ENCODE measurements around the gene ALDH1L2. TPM values are rescaled to one million over a fixed set of nuclear protein-coding genes. Genes with fewer than 3 reads are reported as not detected.
"Not testable (repeated sequence)": the region's sequence is repeated elsewhere in the genome, so short reads cannot be mapped to it uniquely, and the experiment has no call there.

ALDH1L2 gene
- 11.3 and 13.4 TPM in 2 replicates for total RNA-seq
- polyA plus RNA-seq (2012) = 36.0 TPM

DNA sequence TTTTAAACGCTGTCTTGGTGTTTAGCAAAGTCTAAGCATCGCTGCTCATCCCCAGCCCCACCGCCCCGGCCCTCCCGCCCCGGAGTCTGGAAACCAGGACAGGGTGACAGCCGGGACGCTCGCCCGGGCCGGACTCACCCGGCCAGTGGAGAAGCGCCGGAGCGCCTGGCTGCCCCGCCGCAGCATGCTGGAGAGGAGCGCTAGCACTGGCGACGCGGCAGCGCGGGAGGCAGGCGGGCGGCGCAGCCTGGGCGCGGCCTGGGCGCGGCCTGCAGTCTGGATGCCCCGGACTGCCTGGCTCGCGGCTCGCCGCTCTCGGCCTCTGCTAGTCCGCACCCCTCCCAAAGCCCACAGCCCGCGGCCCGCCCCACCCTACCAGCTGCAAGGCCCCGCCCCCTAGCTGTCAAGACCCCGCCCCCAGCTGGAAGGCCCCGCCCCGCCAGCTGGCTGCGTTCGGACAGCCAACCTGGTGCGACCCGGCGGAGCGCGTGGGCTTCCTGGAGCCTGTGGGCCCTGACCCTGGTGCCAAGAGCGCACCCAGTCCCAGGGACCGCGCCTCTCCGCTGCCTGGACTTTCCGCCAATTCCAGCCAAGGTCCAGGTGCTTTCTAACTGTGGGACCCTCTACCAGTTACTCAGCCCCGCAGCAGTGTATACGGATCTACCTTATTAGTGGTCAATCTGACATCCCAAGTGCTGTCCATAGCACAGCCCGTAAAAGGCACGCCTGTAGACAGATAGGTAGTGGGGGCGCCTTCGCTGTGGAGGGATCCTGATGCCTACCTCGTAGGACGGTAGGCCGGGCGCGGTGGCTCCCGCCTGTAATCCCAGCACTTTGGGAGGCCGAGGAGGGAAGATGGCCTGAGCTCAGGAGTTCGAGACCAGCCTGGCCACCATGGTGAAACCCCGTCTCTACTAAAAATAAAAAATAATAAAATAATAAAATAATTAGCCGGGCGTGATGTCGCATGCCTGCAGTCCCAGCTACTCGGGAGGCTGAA is at the start of gene ALDH1L2:
TSS of gene ALDH1L2 (minus strand) at position 208 of the 1,000 bp plus-strand sequence. CDS start at position 186, 22 bp downstream.
- DNase-seq (ENCODE audit: low read depth) = peak; percentile 81

DNA sequence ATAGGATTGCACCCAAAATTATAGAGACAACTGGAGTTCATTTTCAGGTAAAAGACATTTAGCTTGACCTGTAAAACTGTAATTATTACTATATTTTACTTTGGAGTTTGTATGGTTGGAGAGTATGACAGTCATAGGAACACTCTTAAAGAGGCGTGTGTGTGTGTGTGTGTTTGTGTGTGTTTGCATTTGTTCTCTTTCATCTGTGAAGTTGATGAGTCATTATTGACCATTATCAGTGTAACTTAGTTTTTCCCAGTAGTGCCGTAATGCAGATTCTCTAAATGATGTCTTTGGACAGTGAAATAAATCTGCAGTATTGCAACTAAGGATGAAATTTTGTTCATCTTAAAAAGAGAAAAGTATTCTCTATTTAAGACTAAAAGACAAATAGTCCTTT is 36.3 kb upstream of the ALDH1L2 start:
- DNase-seq (ENCODE audit: low read depth) = no peak

DNA sequence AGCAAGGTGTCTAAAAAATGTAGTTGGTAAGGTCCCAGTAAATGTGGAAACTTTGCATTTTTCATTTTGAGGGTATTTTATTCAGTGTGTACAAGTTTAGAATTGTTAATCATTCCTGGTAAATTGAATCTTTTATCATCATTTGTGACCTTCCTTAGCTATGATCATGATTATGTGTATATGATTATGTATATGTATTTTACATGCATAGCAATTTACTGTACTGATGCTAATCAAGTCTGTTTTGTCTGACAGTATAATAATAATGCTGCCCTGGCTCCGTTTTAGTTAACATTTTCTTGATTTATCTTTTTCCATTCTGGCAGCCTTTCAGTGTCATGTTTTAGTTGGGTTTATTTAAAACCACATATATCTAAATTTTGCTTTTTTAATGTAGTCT is 32.7 kb upstream of the ALDH1L2 start:
- no peak for DNase-seq (ENCODE audit: low read depth)

DNA sequence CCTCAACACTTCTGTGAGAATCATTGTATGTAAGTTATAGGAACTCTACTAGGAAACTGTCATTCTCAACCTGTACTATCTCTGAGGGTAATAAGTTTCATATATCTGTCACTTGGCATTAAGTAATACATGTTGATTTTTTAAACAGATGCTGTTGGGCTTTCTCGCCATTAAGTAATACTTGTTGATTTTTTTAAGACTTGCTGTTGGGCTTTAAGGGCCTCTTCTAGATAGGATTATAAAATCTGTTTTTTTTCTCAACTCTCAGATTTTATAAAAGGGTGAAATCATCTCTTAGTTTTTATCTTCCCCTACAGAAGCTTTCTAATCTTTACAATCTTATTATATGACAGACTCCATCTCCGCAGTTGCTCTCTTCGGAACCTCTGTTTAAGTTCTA is 28.8 kb upstream of the ALDH1L2 start:
- no peak for DNase-seq (ENCODE audit: low read depth)

DNA sequence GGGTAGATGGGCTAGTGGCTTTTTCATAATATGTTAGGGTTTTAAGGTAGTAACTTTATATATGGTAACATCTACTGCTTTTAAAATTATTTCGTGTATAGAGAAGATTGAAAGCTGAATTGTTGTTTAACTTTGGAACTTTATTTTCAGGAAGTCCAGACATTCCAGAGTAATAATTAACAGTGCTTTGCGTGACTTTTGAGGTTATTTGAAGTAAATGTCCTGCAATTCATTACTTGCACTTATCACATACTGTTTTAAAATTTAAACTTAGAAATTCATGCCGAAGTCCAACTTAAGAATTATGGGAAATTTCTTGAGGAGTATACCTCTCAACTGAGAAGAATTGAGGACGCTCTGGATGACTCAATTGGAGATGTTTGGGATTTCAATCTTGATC is 26.6 kb upstream of the ALDH1L2 start:
- DNase-seq (ENCODE audit: low read depth) = no peak

DNA sequence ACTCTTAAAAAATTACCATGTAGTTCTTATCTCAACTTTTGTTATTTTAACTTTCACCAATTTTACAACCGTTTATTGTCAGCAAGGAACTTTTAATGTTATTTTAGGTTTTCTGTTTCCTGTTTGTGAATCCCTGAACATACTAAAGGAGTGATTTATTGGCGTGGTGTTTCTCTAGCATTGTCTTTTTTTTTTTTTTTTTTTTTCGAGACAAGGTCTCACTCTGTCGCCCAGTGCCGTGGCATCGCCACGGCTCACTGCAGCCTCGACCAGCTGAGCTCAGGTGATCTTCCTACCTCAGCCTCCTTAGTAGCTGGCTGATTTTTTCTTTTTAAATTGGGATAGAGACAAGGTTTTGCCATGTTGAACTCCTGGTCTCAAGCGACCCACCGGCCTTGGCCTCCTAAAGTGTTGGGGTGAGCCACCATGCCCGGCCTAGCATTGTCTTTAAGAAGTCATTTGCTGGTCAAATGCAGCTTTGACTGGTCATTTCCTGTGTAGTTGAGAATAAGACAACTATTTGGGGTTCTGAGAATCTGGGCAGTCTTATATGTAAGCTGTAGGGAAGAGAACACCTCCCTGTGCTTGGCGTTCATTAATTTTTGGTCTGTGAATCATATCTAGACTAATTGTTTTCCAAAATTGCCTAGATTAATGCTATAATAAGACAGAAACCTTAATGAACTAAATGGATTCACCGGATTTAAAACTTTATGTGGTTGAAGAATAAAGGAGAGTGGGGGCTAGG is 25.4 kb upstream of the ALDH1L2 start:
- no peak for DNase-seq (ENCODE audit: low read depth)

DNA sequence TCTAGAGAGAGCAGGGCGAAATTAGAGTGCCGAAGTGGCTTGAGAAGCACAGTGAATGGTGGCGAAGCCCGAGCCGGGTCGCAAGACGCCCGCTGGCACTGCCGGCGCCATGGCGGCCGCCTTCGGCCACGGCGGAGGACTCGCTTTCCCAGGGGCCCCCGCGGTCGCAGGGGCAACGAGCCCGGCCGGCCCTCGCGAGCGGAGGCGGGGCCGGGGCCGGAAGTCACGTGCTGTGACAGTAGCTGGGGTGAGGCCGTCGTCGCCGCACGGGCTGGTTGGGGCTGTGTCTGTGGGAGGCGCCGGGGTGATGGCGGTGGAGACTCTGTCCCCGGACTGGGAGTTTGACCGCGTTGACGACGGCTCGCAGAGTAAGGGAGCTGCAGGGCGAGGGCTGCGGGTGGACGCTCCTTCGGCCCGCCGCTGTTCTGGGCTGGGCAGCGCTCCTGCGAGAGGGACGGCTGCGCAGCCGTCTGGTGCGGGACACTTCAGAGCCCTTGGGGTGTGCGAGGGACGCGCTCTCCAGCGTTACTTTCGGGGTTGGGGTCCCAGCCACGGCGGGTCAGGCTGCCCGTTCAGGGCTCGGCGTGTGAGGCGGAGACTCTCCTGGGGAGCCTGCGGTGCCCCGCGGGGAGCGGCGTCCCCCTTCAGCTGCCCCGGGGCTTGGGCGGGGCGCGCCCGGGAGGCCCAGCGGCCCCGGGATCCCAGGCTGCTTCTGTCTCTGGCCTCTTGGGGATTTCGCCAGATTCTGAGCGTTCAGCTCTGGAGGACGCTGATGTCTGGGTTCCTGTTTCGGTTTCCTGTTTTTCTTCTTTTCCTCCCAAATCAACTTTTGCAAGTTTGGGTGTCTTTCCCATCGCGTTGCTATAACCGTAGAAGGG is 23.5 kb upstream of the ALDH1L2 start, which contains the start of gene WASHC4:
TSS of gene WASHC4 (plus strand) at position 238 of the 878 bp plus-strand sequence. CDS start at position 308, 70 bp downstream.
- DNase-seq (ENCODE audit: low read depth) = peak; percentile 95

DNA sequence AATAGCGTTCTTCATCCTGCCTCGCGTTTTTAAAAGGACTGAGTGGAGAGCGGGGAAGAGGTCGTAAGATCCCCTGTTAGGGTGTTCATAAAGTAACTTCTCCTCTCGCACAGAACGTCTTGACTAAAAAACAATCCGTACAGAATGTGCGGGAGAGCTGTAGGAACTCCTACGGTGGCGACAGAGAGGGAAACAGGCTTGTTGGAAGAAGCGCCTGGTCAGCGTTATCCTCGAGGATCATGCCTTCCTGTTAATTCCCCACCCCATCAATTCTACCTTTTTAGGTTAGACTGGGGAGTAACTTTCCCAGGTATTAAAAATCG is 22.9 kb upstream of the ALDH1L2 start:
- no peak for DNase-seq (ENCODE audit: low read depth)

DNA sequence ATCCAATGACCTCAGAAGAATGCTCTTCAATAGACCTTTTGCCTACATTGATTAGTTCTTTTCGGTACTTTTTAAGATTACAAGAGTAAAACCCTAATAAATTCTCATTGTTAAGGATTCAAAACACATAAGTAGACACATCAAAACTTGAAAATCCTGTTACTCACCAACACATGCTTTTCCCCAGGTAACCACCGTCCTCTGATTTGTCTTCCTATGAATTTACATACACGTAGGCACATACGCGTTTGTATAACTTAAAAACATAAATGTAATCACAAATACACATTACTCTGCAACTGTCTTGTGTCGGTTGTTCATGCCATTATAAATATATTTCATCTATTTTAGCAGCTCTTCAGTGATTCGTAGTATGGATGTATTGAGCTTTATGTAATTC is 22.4 kb upstream of the ALDH1L2 start:
- DNase-seq (ENCODE audit: low read depth) = no peak

DNA sequence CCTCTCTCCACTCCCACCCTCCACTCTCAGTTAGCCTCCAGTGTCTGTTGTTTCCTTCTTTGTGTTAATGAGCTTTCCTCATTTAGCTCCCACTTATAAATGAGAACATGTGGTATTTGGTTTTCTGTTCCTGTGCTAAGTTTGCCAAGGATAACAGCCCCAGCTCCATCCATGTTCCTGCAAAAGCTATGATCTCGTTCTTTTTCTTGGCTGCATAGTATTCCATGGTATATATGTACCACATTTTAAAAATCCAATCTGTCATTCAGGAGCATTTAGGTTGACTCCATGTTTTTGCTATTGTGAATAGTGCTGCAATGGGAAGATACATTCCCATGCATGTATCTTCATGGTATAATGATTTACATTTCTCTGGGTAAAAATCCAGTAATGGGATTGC is 20.5 kb upstream of the ALDH1L2 start:
- DNase-seq (ENCODE audit: low read depth) = no peak

DNA sequence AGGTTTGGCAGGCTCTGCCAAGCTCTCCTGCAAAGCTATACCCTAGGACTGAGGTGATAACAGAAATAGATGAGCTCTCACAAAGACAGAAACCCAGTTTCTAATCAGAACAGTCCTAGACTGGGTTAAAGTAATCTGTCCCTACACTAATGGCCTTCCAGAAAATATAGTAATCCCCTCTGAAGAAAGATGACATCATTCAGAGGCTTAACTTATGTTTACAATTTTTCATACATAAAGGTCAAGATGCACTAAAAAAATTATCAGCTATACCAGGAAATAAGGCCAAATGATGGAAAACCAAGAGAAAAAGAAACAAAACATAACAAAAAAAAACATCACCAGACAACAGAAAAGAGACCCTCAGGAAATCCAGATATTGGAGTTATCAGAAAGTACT is 18.4 kb upstream of the ALDH1L2 start:
- DNase-seq (ENCODE audit: low read depth) = no peak

DNA sequence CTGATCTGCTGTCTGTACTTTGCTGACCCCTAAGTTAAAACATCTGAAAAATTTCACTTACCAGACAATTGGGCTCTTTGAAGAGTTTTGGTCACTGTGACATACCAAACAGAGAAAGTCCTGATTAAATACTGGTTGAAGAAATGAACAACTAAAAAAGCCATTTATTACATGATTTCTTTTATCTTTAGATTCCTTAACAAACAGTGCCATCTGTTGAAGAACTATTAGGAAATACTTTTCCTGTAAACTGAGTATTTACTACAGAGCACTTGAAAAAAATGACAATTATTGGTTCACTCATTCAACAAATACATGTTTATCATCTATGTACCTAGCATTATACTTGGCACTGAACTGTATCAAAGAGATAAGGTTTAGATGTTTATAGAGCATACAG is 16.7 kb upstream of the ALDH1L2 start:
- DNase-seq (ENCODE audit: low read depth) = peak; percentile 34

DNA sequence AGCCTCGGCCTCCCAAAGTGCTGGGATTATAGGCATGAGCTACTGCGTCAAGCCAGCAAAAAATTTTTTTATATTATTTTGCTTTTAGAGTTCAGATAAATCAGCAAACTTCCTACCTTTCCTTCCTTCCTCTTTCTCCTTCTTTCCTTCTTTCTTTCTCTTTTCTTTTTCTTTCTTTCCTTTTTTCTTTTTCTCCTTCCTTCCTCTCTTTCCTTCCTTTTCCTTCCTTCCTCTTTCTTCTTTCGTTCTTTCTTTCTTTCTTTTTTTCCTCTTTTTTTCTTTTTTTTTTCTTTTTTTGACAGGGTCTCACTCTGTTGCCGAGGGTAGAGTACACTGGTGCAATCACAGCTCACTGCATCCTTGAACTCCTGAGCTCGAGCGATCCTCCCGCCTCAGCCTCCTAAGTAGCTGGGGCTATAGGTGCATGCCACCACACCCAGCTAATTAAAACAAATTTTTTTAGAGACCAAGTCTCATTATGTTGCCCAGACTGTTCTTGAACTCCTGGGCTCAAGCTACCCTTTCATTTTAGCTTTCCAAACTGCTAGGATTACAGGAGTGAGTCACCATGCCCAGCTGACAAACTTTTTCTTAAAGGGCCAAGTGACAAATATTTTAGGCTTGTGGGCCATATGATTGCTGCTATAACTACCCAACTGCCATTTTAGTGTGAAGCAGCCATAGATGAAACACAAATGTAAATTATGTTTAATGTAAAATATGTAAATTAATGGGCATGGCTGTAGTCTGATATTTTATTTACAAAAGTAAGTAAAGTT is 16.1 kb upstream of the ALDH1L2 start:
- DNase-seq (ENCODE audit: low read depth) = peak; percentile 69

DNA sequence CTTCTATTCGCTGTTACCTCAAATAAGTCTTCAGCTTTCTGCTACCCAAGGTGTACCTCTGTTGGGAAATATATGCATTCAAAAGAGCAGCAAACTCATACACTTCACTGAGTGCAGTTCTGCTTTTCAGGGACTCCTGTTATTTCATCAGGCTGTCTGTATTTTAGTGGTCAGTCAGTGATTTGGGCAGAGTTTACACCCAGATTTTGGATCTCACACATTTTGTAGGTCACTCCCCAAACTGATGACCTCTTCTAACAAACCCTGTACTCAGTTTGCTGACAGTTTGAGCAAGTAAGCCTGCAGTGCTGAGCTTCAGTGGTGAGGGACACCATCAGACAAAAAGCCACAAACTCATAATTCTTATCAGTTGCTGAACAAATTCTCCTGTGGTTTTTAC is 15.1 kb upstream of the ALDH1L2 start:
- no peak for DNase-seq (ENCODE audit: low read depth)

DNA sequence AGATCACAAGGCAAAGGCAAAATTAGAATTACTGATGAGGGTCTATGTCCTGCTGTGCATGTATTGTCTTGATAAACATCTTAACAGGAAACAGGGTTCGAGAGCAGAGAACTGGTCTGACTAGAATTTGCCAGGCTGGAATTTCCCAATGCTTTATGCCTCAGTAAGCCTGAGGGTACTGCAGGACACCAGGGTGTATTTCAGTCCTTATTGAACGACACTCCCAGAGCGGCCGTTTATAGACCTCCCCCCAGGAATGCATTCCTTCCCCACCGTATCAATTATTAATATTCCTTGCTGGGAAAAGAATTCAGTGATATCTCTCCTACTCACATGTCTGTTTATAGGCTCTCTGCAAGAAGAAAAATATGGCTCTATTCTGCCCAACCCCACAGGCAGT is 11.1 kb upstream of the ALDH1L2 start:
- not testable (repeated sequence) for DNase-seq (ENCODE audit: low read depth)

DNA sequence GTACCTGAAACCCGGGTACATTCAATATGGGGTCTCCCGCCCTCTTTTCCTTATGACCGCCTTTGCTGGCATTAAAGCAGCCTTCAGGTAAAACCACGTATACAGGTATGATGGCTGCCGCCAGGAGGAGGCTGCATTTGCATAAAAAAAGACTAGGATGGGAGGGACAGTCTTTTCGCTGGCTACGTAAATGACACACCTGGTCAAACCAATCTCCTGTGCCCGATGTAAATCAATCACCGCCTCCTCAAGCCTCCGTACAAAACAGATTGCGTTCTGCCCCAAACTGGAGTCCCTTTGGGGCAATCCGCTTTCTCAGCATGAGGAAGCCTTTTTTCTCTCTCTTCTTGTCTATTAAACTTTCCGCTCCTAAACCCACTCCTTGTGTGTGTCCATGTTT is 8.1 kb upstream of the ALDH1L2 start:
- DNase-seq (ENCODE audit: low read depth) = no peak

DNA sequence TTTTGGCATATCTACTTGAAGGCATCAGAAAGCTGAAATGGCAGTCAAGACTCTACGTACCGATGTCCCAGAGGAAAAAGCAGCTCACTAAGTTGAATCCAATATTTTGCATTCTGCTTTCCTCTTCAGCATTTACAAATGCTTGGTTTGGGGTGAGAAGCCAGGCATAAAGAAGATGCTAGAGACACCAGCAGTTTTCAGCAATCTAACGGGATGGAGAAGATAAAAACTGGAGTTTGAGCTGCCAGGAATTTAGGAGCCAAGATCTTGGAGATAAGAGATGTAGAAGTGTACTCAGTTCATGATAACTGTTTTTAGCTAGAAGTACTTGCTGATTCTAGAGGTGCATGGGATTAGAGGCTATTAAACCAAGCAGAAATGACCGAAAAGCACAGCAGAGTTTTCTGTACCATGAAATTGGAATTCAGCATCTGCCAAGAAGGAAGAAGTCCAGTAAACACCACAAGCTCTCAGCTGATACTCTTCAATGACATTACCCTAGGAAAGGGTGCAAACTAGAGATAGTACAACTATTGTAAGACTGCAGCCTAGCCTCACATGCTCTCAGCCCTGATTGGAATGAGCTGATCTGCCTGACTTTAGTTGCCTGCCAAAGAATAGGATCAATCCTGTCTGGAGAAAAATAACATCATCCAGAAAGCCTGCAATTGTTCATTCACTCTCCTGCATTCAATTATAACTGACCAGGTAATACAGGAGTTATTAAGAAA is 7.4 kb upstream of the ALDH1L2 start:
- DNase-seq (ENCODE audit: low read depth) = no peak

DNA sequence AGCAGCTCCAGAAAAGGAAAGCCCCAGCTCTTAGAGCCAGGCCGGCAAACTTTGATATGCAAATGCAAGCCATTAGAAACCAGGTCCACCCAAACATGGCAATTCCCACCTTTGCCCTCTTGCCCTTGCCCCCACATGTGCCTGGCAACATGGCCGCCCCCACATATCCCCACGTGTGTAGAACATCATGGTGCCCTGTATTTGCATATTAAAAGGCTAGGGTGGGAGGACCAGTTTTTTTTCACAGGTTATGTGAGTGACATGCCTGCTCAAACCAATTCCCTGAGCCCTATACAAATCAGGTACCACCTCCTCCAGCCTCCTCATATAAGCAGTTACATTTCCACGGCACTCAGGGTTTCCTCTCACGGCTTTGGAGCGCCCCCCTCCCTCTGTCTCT is 6.1 kb upstream of the ALDH1L2 start:
- no peak for DNase-seq (ENCODE audit: low read depth)

DNA sequence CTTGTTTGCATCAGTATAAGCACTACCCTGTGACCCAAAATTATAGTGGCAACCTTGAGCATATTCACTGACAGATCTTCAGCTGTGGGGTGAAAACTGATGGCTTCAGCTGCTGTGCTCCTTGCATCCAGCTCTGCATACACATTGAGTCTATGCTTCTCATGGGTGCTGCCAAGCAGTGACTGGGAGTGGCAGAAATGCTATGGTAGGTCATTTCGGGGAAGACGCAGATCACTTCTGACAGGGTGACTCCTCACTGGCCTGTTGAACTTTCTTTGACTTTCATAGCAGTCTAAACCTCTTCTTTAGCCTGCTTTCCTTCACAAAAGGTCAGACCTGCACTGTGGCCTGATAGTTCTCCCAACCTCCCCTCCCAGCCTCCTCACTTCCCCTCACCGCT is 5.6 kb upstream of the ALDH1L2 start:
- no peak for DNase-seq (ENCODE audit: low read depth)

DNA sequence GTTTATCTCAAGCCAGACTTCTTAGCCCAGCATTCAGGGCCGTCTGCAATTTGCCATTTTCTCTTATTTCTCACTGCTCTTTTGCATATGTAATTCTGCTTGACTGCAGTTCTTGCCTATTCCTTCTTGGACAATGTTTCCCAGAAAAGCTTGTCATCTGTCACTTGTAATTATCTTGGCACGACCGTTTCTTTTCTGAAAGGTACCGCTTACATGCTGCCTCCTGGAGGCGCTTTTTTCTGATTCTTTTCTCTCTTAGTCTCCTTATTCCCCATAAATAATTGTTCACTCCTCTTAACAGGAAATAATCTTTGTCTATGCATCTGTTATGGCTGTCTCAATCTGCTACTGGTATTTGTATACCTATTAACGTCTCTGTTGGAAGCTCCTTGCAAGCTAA is 1.2 kb upstream of the ALDH1L2 start:
- DNase-seq (ENCODE audit: low read depth) = no peak

All from myocyte (in vitro differentiated cells).